Activated T-helper 1 cell treated with anti-CD3 and anti-CD28 coated beads, Interleukin-2, amount 50 U/mL, for 16 hours (primary cell): ENCODE results near the gene TNS4.

Source experiments
- DNase-seq, 2 donors: peaks; one replicate each; pipeline ENCODE4 v3.0.0-alpha.2; 2020; ENCODE audit warnings: low read depth in 1 of 2, low spot score in 1 of 2

The TNS4 gene

GRCh38 chr17:40458851-40459482 is 42.5 kb downstream of the TNS4 start:
- no peak for DNase-seq

GRCh38 chr17:40457964-40458791 is 43.2 kb downstream of the TNS4 start:
- DNase-seq: no peak

GRCh38 chr17:40457369-40457768 is 44.1 kb downstream of the TNS4 start:
- DNase-seq: no peak

GRCh38 chr17:40456396-40456951 is 44.9 kb downstream of the TNS4 start:
- DNase-seq: no peak

GRCh38 chr17:40454613-40454995 is 46.8 kb downstream of the TNS4 start:
- no peak for DNase-seq

GRCh38 chr17:40453881-40454612 is 47.4 kb downstream of the TNS4 start:
- no peak for DNase-seq

- DNase-seq: no peak
These were observed 48.5 kb downstream of the TNS4 start for GRCh38 chr17:40452921-40453378.

- DNase-seq: no peak
These were observed 49.1 kb downstream of the TNS4 start for GRCh38 chr17:40452216-40452787.

- no peak for DNase-seq
These were observed 50.0 kb downstream of the TNS4 start for GRCh38 chr17:40451420-40451819.

- DNase-seq: no peak
These were observed 51.2 kb downstream of the TNS4 start for GRCh38 chr17:40450175-40450574.

GRCh38 chr17:40448639-40449261 is 52.7 kb downstream of the TNS4 start:
- no peak for DNase-seq

GRCh38 chr17:40448213-40448638 is 53.2 kb downstream of the TNS4 start:
- DNase-seq: no peak

GRCh38 chr17:40447806-40448205 is 53.6 kb downstream of the TNS4 start:
- no peak for DNase-seq

- DNase-seq: no peak
These were observed 54.2 kb downstream of the TNS4 start for GRCh38 chr17:40447148-40447644.

GRCh38 chr17:40445751-40446468 is 55.5 kb downstream of the TNS4 start:
- DNase-seq: no peak

- no peak for DNase-seq
These were observed 57.2 kb downstream of the TNS4 start for GRCh38 chr17:40443988-40444899.

GRCh38 chr17:40443196-40443987 is 58.0 kb downstream of the TNS4 start, which contains the start of gene IGFBP4:
Gene IGFBP4, plus strand, starts transcription at chr17:40443450. Its CDS starts 286 bp downstream, at chr17:40443736.
- peak; percentile 31 to 45 for DNase-seq
